Mesendoderm (in vitro differentiated cells): ENCODE measurements around the gene CASKIN1.

Experiments
- DNase-seq: peaks from one replicate; pipeline ENCODE4 v3.0.0; 2013
- H2AK5ac ChIP-seq: 2 replicates; pipeline ENCODE4 v1.6.1; 2013; ENCODE audit warnings: low read length, inconsistent platforms
- H2BK120ac ChIP-seq: 2 replicates; pipeline ENCODE4 v1.6.1; 2013; ENCODE audit warnings: low read depth, mild to moderate bottlenecking, low read length, moderate library complexity, mixed read lengths
- H2BK15ac ChIP-seq: replicated peaks from 2 replicates; pipeline ENCODE4 v1.6.1; 2013; ENCODE audit warnings: low read depth, mild to moderate bottlenecking, moderate library complexity
- H2BK5ac ChIP-seq: 2 replicates; pipeline ENCODE4 v1.6.1; 2013; ENCODE audit warnings: low read length, inconsistent platforms
- H3K18ac ChIP-seq: 2 replicates; pipeline ENCODE4 v1.6.1; 2013; ENCODE audit warnings: mild to moderate bottlenecking, low read length, mixed read lengths
- H3K23ac ChIP-seq: one replicate; pipeline ENCODE4 v1.6.1; 2013; ENCODE audit warnings: low read length
- H3K27ac ChIP-seq: 2 replicates; pipeline ENCODE4 v1.5.1; 2013; ENCODE audit warnings: low read depth, mild to moderate bottlenecking, inconsistent platforms, low read length, moderate library complexity
- H3K27me3 ChIP-seq: 2 replicates; pipeline ENCODE4 v1.6.1; 2013; ENCODE audit warnings: low read length, control low read depth, mild to moderate bottlenecking, inconsistent platforms; ENCODE audit not compliant: insufficient read depth, poor library complexity
- H3K36me3 ChIP-seq: 2 replicates; pipeline ENCODE4 v1.6.1; 2013; ENCODE audit warnings: low read length, inconsistent platforms; ENCODE audit not compliant: control insufficient read depth, insufficient read depth
- H3K4ac ChIP-seq: one replicate; pipeline ENCODE4 v1.6.1; 2013; ENCODE audit warnings: low read depth, mild to moderate bottlenecking, low read length, moderate library complexity
- H3K4me1 ChIP-seq: 2 replicates; pipeline ENCODE4 v1.6.1; 2013; ENCODE audit warnings: low read depth, low read length, inconsistent platforms; ENCODE audit not compliant: control insufficient read depth
- H3K4me2 ChIP-seq: 2 replicates; pipeline ENCODE4 v1.6.1; 2013; ENCODE audit warnings: low read length
- H3K4me3 ChIP-seq: 2 replicates; pipeline ENCODE4 v1.5.1; 2013; ENCODE audit warnings: mild to moderate bottlenecking, low read length
- H3K56ac ChIP-seq: one replicate; pipeline ENCODE4 v1.6.1; 2013; ENCODE audit warnings: low read length
- H3K79me1 ChIP-seq: 2 replicates; pipeline ENCODE4 v1.6.1; 2013; ENCODE audit warnings: low read length, inconsistent platforms
- H3K79me2 ChIP-seq: 2 replicates; pipeline ENCODE4 v1.6.1; 2013; ENCODE audit warnings: mild to moderate bottlenecking, low read length; ENCODE audit not compliant: control insufficient read depth, insufficient read depth
- H3K9ac ChIP-seq: 2 replicates; pipeline ENCODE4 v1.6.1; 2013; ENCODE audit warnings: low read length, inconsistent platforms
- H4K5ac ChIP-seq: one replicate; pipeline ENCODE4 v1.6.1; 2013; ENCODE audit warnings: low read length
- H4K8ac ChIP-seq: one replicate; pipeline ENCODE4 v1.6.1; 2013; ENCODE audit warnings: low read depth, mild to moderate bottlenecking, control low read depth, low read length, moderate library complexity
- WGBS: extraction: QIAGEN DNeasy Blood & Tissue Kit; methylation state at CpG from one replicate; pipeline ENCODE4 v1.1.7; 2013; ENCODE audit warnings: low lambda C conversion rate, missing lambda C conversion rate; ENCODE audit not compliant: insufficient coverage; ENCODE audit errors: extremely low coverage; 5-methylcytosine and 5-hydroxymethylcytosine counted together

CASKIN1 gene

GRCh38 chr16:2208772-2209171 lies 12.4 kb upstream of the CASKIN1 start:
- WGBS, result no CpG with 5 or more reads among the region's 9 CpGs
- Histone ChIP-seq H4K8ac (no peak overlapping the region), H3K4me3 (no peak overlapping the region), H3K9ac (no peak overlapping the region), H3K79me1 (peaks cover 12% of the 10 kb centered on the region), H3K79me2 (peaks cover 17% of the 10 kb centered on the region), H3K4me1 (peaks cover 3% of the 10 kb centered on the region), H3K27me3 (no peaks in the 10 kb centered on the region), H2BK15ac (no peak overlapping the region), H3K18ac (no peak overlapping the region), H3K4ac (no peak overlapping the region), H2AK5ac (no peak overlapping the region), H3K23ac (no peak overlapping the region), H2BK5ac (no peak overlapping the region), H3K36me3 (peaks cover 6% of the 10 kb centered on the region), H3K27ac (no peak overlapping the region), H3K56ac (no peak overlapping the region), H3K4me2 (no peak overlapping the region), H2BK120ac (no peak overlapping the region), H4K5ac (no peak overlapping the region)
- no peak for DNase-seq

- Histone ChIP-seq H3K79me2 (peaks cover 12% of the 10 kb centered on the region), H3K23ac (no peak overlapping the region), H3K27ac (no peak overlapping the region), H4K5ac (no peak overlapping the region), H3K4ac (no peak overlapping the region), H3K9ac (no peak overlapping the region), H2BK5ac (no peak overlapping the region), H2BK15ac (no peak overlapping the region), H3K79me1 (peaks cover 12% of the 10 kb centered on the region), H3K4me1 (peaks cover 3% of the 10 kb centered on the region), H3K4me2 (no peak overlapping the region), H2BK120ac (no peak overlapping the region), H3K27me3 (no peaks in the 10 kb centered on the region), H3K36me3 (peaks cover 6% of the 10 kb centered on the region), H4K8ac (no peak overlapping the region), H3K56ac (no peak overlapping the region), H3K4me3 (no peak overlapping the region), H2AK5ac (no peak overlapping the region), H3K18ac (no peak overlapping the region)
- WGBS, result no CpG with 5 or more reads among the region's 23 CpGs
- DNase-seq, result no peak
These were observed 11.9 kb upstream of the CASKIN1 start for GRCh38 chr16:2208308-2208707.

DNA sequence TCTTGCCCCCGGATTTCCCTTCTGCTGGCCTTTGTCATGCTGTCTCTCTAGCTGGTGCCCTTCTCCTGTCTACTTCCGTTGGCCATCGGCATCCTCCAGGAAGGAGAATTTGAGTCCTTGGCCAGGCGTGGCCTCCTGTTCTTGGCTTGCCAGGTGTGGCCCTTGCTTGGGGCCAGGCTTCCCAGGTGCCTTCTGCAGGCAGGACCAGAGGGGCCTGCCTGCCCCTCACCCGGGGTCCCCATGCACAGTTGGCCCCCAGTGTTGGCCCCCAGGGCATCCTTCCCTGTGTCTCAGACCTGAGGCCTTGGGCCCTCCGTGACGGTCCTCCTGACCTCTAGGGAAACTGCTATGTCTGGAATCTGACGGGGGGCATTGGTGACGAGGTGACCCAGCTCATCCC lies 11.5 kb upstream of the CASKIN1 start:
- Histone ChIP-seq H4K8ac (no peak overlapping the region), H3K18ac (no peak overlapping the region), H3K27me3 (no peaks in the 10 kb centered on the region), H3K79me1 (peaks cover 9% of the 10 kb centered on the region), H3K4ac (no peak overlapping the region), H3K79me2 (peaks cover 8% of the 10 kb centered on the region), H3K4me3 (no peak overlapping the region), H3K56ac (no peak overlapping the region), H3K27ac (no peak overlapping the region), H2BK15ac (no peak overlapping the region), H3K23ac (no peak overlapping the region), H2AK5ac (no peak overlapping the region), H3K9ac (no peak overlapping the region), H3K4me2 (no peak overlapping the region), H3K4me1 (peaks cover 2% of the 10 kb centered on the region), H2BK120ac (no peak overlapping the region), H2BK5ac (no peak overlapping the region), H4K5ac (no peak overlapping the region), H3K36me3 (peaks cover 6% of the 10 kb centered on the region)
- WGBS, result no CpG with 5 or more reads among the region's 9 CpGs
- DNase-seq, result no peak

GRCh38 chr16:2206780-2207433 lies 10.5 kb upstream of the CASKIN1 start:
- Histone ChIP-seq H3K27me3 (no peaks in the 10 kb centered on the region), H3K36me3 (peaks cover 3% of the 10 kb centered on the region), H3K4me1 (no peaks in the 10 kb centered on the region), H3K79me1 (peaks cover 3% of the 10 kb centered on the region), H3K56ac (no peak overlapping the region), H2BK15ac (no peak overlapping the region), H3K4me2 (no peak overlapping the region), H2AK5ac (no peak overlapping the region), H3K9ac (no peak overlapping the region), H3K4ac (no peak overlapping the region), H2BK120ac (no peak overlapping the region), H3K18ac (no peak overlapping the region), H3K23ac (no peak overlapping the region), H3K79me2 (no peaks in the 10 kb centered on the region), H4K5ac (no peak overlapping the region), H3K27ac (no peak overlapping the region), H2BK5ac (no peak overlapping the region), H4K8ac (no peak overlapping the region), H3K4me3 (no peak overlapping the region)
- no CpG with 5 or more reads among the region's 23 CpGs for WGBS
- DNase-seq, result peak; percentile 39

- Histone ChIP-seq H3K9ac (peak overlapping the region; percentile 91), H3K4ac (no peak overlapping the region), H2AK5ac (no peak overlapping the region), H3K36me3 (peaks cover 3% of the 10 kb centered on the region), H3K18ac (no peak overlapping the region), H3K4me3 (no peak overlapping the region), H3K27ac (no peak overlapping the region), H4K8ac (no peak overlapping the region), H4K5ac (no peak overlapping the region), H2BK5ac (no peak overlapping the region), H3K4me2 (peak overlapping the region; percentile 92), H3K79me2 (no peaks in the 10 kb centered on the region), H3K23ac (no peak overlapping the region), H3K79me1 (peaks cover 3% of the 10 kb centered on the region), H2BK120ac (no peak overlapping the region), H3K4me1 (no peaks in the 10 kb centered on the region), H3K27me3 (no peaks in the 10 kb centered on the region), H3K56ac (peak overlapping the region; percentile 100), H2BK15ac (no peak overlapping the region)
- DNase-seq, result no peak
- WGBS, result no CpG with 5 or more reads among the region's 18 CpGs
These were observed 10.0 kb upstream of the CASKIN1 start for GRCh38 chr16:2206420-2206779.

- Histone ChIP-seq H3K27me3 (no peaks in the 10 kb centered on the region), H3K79me2 (no peaks in the 10 kb centered on the region), H3K4me2 (peak overlapping the region; percentile 92), H3K79me1 (peaks cover 3% of the 10 kb centered on the region), H4K8ac (peak overlapping the region; percentile 30), H3K23ac (no peak overlapping the region), H3K18ac (peak overlapping the region; percentile 13), H2BK15ac (no peak overlapping the region), H2BK120ac (no peak overlapping the region), H3K27ac (peak overlapping the region; percentile 94), H2BK5ac (no peak overlapping the region), H3K4me1 (no peaks in the 10 kb centered on the region), H2AK5ac (no peak overlapping the region), H4K5ac (no peak overlapping the region), H3K56ac (peak overlapping the region; percentile 100), H3K9ac (peak overlapping the region; percentile 91), H3K36me3 (peaks cover 3% of the 10 kb centered on the region), H3K4ac (no peak overlapping the region), H3K4me3 (peak overlapping the region; percentile 85)
- no CpG with 5 or more reads among the region's 16 CpGs for WGBS
- DNase-seq, result no peak
These were observed 9.5 kb upstream of the CASKIN1 start for GRCh38 chr16:2205967-2206313.
